ENCODE measurements around the gene PTGDS. TPM values are rescaled to one million over a fixed set of nuclear protein-coding genes. Genes with fewer than 3 reads are reported as not detected.

PTGDS gene
- total and polyA plus RNA-seq, 2 donors (not counting 1 experiment from before 2014, with no cell fraction given), result 0.13 TPM; not detected in 1

GRCh38 chr9:136961279-136962065 is 15.8 kb upstream of the PTGDS start:
- CTCF ChIA-PET, result interaction anchor here (0.8 kb wide), 1 partner anchor 71 kb away, joined by 3 read pairs; the partner anchor contains the start of gene FUT7
- Mint-ChIP-seq H3K27me3 (peaks cover 5% of the 10 kb centered on the region), H3K4me3 (no peak overlapping the region), H3K4me1 (peaks cover 11% of the 10 kb centered on the region), H3K9me3 (ENCODE audit: insufficient read depth) (no peaks in the 10 kb centered on the region), H3K27ac (no peak overlapping the region)
- H3K27me3 ChIP-seq (replicated peaks in 1 of 4; ENCODE audit: control extremely low read depth in 1 of 4, control insufficient read depth in 3 of 4, insufficient read depth in 4 of 4, low read length in 3 of 4), result peaks cover 0 to 7% (median under 1%) of the 10 kb centered on the region in 4 experiments
- H2AFZ ChIP-seq (ENCODE audit: insufficient read depth, low read depth, low read length, poor library complexity, severe bottlenecking), result no peak overlapping the region
- no peak for ATAC-seq (ENCODE audit: low read depth)
- POLR2A ChIA-PET, result no interaction called here
- DNase-seq, result no peak
- TF ChIP-seq CTCF (IDR thresholded peaks at IDR 0.05), result no peak
- no peak for TF ChIP-seq EZH2 (IDR thresholded peaks at IDR 0.05; ENCODE audit: borderline replicate concordance, insufficient read depth, low read depth, low read length, poor library complexity, severe bottlenecking)
- no peaks in the 10 kb centered on the region for H3K36me3 ChIP-seq (replicated peaks in 1 of 2; ENCODE audit: control extremely low read depth in 1 of 2, control insufficient read depth in 1 of 2, extremely low read depth in 1 of 2, insufficient read depth in 2 of 2, low read length in 1 of 2)
- H3K9ac ChIP-seq (ENCODE audit: low read length), result no peak overlapping the region
- H3K9me3 ChIP-seq (ENCODE audit: control extremely low read depth in 1 of 3, control insufficient read depth in 2 of 3, insufficient read depth in 1 of 3, low read length in 2 of 3), result peaks cover 0 to 2% (median 0%) of the 10 kb centered on the region in 3 donors
- no peaks in the 10 kb centered on the region for H3K79me2 ChIP-seq (ENCODE audit: control insufficient read depth, insufficient read depth, low read length)
- H3K4me2 ChIP-seq (replicated peaks; ENCODE audit: low read depth, low read length, poor library complexity, severe bottlenecking), result no peak overlapping the region
- no peak overlapping the region for H3K4me3 ChIP-seq (ENCODE audit: control extremely low read depth in 1 of 5, extremely low read depth in 1 of 5, insufficient read depth in 1 of 5, low read depth in 2 of 5, low read length in 4 of 5)
- H4K20me1 ChIP-seq (ENCODE audit: control insufficient read depth, insufficient read depth, low read length, poor library complexity, severe bottlenecking), result no peaks in the 10 kb centered on the region
- H3K4me1 ChIP-seq (ENCODE audit: control insufficient read depth in 2 of 2, insufficient read depth in 2 of 2, low read length in 2 of 2), result peaks cover 5 to 10% of the 10 kb centered on the region in 2 donors
- H3K27ac ChIP-seq (ENCODE audit: low read length in 2 of 2), result no peak overlapping the region
- 81% methylated on average over 21 of the region's 23 CpGs for WGBS (ENCODE audit: insufficient coverage)
- intact Hi-C loops (cut with micrococcal nuclease), result no loop called here

GRCh38 chr9:136962163-136962562 is 15.1 kb upstream of the PTGDS start:
- no peaks in the 10 kb centered on the region for H4K20me1 ChIP-seq (ENCODE audit: control insufficient read depth, insufficient read depth, low read length, poor library complexity, severe bottlenecking)
- H3K4me3 ChIP-seq (ENCODE audit: control extremely low read depth in 1 of 5, extremely low read depth in 1 of 5, insufficient read depth in 1 of 5, low read depth in 2 of 5, low read length in 4 of 5), result no peak overlapping the region
- intact Hi-C loops (cut with micrococcal nuclease), result no loop called here
- no peak overlapping the region for H3K4me3 Mint-ChIP-seq
- H3K4me1 ChIP-seq (ENCODE audit: control insufficient read depth in 2 of 2, insufficient read depth in 2 of 2, low read length in 2 of 2), result peaks cover 5 to 10% of the 10 kb centered on the region in 2 donors
- ATAC-seq (ENCODE audit: low read depth) (no peak), DNase-seq (no peak)
- POLR2A ChIA-PET, result no interaction called here
- H3K79me2 ChIP-seq (ENCODE audit: control insufficient read depth, insufficient read depth, low read length), result no peaks in the 10 kb centered on the region
- H3K27me3 ChIP-seq (replicated peaks in 1 of 4; ENCODE audit: control extremely low read depth in 1 of 4, control insufficient read depth in 3 of 4, insufficient read depth in 4 of 4, low read length in 3 of 4), result peaks cover 0 to 7% (median under 1%) of the 10 kb centered on the region in 4 experiments
- peaks cover 5% of the 10 kb centered on the region for H3K27me3 Mint-ChIP-seq
- H3K4me1 Mint-ChIP-seq, result peaks cover 11% of the 10 kb centered on the region
- peaks cover 0 to 2% (median 0%) of the 10 kb centered on the region in 3 donors for H3K9me3 ChIP-seq (ENCODE audit: control extremely low read depth in 1 of 3, control insufficient read depth in 2 of 3, insufficient read depth in 1 of 3, low read length in 2 of 3)
- no peak overlapping the region for H2AFZ ChIP-seq (ENCODE audit: insufficient read depth, low read depth, low read length, poor library complexity, severe bottlenecking)
- WGBS (ENCODE audit: insufficient coverage), result 95% methylated on average over 7 of the region's 9 CpGs
- CTCF ChIA-PET, result interaction anchor here (0.8 kb wide), 1 partner anchor 70 kb away, joined by 3 read pairs; the partner anchor contains the start of gene FUT7
- H3K9ac ChIP-seq (ENCODE audit: low read length), result no peak overlapping the region
- no peak overlapping the region for H3K27ac ChIP-seq (ENCODE audit: low read length in 2 of 2)
- TF ChIP-seq EZH2 (IDR thresholded peaks at IDR 0.05; ENCODE audit: borderline replicate concordance, insufficient read depth, low read depth, low read length, poor library complexity, severe bottlenecking) (no peak), CTCF (IDR thresholded peaks at IDR 0.05) (no peak)
- H3K27ac Mint-ChIP-seq, result no peak overlapping the region
- no peaks in the 10 kb centered on the region for H3K9me3 Mint-ChIP-seq (ENCODE audit: insufficient read depth)
- H3K36me3 ChIP-seq (replicated peaks in 1 of 2; ENCODE audit: control extremely low read depth in 1 of 2, control insufficient read depth in 1 of 2, extremely low read depth in 1 of 2, insufficient read depth in 2 of 2, low read length in 1 of 2), result no peaks in the 10 kb centered on the region
- H3K4me2 ChIP-seq (replicated peaks; ENCODE audit: low read depth, low read length, poor library complexity, severe bottlenecking), result no peak overlapping the region

Data from B cell (primary cell).